T-helper 2 cell (primary cell): ENCODE results near the gene HPCA.

Experiments used
- DNase-seq, 5 experiments: peaks; one replicate each; pipeline versions ENCODE4 v3.0.0 to v3.0.0-alpha.2; 2012 to 2022

The HPCA gene

DNA sequence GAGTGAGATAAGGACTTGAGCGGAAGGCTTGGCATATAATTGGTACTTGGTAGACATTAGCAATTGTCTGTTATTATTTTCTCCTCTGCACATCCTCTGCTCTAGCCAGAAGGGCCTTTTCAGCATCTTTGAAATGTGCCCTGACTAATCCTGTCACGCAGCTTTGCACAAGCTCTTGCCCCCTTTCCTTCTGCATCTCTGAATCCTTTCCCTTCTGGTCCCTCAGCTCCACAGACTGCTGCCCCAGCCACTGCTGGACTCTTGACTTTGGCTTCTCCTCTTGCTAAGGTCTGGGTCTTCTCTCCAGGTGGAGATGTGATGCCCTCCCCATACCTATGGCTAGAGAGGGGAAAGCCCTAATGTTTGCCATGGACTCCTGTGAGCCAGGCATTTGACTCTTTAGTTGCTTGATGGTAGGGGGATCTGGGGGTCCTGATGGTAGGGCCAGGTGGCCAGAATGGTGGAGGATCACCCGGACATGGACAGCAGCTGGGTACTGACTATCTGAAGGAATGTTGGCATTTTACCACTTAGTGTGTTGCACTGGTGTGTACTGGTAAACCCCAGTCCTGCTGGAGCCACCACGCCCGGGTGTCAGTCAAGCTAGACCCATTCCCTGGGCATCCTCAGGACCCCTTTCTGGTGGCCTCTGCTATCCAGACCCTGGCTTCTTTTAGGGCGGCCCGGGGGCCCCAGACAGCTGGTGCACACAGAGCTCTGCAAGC, 4.4 kb downstream of the HPCA start:
- DNase-seq, result no peak

DNA sequence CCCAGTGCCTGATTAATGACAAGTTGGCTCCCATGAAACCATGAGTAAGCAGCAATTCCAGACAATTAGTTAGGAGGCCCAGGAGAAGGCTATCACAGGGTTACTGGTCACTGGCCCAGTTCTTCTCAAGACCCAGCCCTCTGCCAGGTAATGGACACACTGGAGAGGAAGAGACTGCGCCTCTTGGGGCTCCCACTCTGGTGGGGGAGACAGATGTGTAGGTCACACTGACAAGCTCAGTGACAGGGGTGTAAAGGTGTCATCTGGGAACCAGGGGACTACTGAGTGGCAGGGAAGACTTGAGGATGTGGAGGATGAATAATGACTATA, 4.9 kb downstream of the HPCA start:
- DNase-seq, result no peak

DNA sequence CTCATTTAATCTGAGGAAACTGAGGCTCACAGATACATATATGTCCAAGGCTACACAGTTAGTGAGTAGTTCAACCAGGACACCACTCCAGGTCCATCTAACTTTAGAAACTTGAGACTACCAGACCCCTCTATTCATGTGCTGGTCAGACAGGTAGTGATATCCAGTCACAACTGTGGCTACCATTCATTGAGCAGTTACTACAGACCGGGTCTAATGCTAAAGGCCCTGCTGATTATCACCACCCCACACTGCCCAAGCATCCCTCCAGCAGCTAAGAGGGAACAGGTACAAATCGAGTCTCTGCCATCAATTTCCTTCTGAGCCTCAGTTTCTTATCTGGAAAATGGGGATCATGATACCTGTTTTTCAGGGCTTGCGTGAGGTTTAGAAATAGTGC, 5.3 kb downstream of the HPCA start:
- DNase-seq, result no peak

DNA sequence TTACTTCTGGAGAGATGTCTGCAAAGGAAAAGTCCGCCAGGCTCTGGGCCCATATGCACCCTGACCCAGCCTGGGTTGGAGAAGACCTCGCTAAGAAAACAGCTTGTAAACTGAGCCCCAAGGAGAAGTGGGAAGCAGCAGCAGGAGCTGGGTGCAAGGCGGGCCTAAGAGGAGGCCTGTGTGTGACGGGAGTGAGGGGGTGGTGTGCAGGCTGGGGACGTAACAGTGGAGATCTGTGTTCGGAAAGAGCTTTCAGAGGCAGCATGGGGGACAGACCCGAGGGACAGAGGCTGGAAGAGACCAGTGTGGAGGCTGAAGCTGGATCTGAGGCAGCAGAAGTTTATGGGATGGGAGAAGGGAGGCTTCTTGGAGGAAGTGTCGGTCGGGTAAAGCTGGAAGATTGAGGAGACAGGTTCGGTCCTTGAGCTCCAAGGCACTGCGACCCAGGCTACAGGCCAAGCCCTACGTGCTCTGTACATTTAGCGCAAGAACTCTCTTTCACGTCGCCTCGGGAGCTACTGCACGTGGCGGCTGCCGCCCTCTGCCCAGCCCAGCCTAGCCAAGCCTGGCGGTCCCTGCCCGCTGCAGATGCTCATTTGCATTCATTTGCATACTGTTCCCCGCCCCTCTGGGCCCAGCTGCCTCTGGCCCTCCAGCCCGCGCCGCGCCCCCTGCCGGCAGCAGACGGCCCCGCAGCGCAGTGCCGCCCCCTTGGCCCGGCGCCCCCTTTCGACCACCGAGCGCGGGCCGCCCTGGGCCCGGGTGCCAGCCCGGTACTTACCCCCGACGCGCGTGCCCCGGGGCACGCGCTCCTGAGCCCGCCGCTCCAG, 6.3 kb downstream of the HPCA start:
- DNase-seq, result peak in 2 of 5 experiments; percentile 23 to 46

DNA sequence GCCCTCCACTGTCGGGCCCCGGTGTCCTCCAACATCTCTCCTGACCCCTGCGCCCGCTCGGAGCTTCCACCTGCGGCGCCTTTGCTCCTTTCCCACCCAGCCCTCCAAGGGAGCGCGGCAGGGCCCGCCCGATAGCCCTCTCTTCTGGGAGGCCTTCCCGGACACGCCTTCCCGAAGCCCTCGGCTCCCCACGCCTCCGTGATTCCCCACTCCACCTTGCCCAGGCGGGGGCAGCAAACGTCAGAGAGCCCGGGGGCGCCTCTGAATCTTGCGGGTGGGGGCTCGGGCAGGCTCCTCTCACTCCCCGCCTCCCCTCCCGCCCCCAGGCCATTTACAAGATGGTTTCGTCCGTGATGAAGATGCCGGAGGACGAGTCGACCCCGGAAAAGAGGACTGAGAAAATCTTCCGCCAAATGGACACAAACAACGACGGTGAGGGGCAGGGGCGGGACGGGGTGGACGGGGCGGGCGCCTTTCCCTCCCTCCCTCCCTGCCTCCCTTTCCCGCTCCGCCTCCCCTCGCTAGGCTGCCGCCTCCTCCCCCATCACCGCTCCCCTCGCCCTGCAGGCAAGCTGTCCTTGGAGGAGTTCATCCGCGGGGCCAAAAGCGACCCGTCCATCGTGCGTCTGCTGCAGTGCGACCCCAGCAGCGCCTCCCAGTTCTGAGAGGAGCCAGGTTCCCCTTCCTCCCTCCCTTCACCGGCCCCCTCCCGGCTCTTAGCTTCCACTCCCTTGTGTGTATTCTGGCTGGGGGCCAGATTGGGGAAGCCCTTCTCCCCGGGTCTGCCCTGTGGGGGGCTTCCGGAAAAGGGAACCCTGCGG, 7.1 kb downstream of the HPCA start:
- DNase-seq, result no peak

DNA sequence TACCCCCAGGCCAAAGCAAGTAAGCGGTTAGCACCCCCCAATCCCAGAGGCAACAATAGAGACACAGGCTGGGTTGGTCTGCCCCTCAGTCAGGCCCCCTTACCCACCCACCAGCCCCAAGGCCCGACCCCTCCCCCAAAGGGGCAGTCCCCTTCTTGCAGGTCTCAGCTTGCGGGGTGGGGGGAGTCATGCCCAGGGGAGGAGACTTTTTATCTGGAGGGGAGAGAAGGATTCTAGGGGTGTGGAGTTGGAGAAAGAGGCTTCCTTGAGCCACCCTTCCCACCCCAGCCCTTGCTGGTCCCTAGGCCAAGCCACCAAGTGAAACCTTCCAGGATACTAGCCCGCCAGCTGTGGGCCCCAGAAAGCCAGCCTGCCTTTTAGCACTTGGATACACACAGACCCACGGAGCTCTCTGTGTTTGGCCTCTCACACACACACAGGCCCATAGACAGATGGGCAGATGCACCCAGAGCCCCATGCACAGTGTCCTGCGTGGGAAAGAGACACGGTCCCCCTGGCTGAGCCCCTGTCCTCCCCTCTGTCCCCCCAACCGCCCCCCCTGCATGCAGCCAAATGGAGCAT, 7.8 kb downstream of the HPCA start:
- DNase-seq, result no peak

DNA sequence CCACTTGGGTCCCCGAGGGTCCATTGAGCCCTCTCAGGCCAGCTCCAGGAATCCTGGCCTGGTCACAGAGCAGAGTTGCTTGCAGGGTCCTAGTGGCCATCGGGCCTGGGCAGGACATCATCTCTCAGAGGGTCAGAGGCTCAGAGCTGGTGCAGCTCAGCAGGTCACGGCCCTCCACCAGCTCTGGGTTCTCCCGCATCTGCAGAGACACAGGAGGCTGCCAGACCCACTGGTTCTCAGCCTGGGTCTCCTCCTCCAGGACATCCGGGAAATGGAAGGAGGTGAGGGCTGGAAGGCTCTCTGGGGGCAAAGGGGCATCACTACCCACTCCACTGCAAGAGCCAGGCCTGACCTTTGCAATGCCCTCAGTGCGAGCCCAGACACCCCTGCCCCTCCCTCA, 8.4 kb downstream of the HPCA start:
- no peak for DNase-seq

DNA sequence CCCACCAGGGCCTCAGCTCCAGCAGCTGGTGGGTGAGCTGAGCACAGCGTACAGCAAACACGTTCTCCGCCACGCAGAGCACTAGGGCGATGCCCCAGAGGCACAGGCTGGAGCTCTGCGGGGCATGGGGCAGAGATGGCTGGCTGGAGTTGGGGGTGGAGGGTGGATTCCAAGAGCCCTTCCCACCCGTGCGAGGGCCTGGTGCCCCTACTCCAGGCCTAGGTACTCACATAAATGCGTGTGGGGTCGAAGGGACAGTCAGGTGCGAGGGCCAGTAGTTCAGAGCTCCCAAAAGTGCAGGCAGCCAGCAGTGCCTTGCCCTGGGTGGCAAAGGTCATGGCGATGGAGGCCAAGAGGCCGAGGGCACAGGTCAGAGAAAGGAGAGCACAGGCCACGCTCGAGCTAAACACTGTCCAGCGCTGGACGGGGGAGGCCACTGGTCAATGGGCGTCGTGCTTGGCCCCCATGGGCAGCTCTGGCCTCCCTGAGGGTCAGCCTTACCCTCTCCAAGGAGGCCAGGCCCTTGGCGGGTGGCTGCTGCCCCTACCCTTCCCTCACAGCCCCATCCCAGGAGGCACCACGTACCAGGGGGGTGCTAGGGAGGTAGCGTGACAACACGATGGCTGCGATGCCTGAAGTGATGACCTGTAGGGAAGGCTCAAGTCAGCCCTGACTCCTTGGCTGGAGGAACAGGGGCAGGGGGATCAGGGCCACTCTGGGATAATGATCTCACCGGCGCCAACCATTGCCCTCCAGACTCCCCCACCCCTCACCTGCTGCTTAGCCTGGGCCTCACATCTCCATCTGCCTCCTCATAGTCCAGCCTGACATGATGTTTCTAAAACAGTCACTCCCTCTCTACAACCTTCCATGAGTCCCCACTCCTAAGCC, 9.3 kb downstream of the HPCA start:
- DNase-seq, result no peak

DNA sequence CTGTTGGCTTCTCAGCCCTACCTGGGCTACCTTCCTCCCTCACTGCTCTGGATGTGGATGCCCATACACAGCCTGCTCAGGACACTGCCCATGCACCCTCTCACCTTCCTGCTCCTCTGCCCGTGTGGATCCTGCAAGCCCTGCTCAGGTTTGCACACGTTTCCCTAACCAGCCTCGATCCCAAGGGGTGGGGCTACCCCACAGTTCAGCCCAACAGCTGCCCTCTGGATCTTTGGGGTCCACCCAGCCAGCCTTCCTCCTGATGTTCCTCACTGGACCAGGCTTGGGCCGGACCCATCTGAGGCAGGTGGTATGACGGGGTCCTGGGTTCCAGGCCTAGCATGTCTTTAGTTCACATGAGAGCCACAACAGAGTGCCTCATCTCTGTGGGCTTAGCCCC, 10.2 kb downstream of the HPCA start:
- no peak for DNase-seq

DNA sequence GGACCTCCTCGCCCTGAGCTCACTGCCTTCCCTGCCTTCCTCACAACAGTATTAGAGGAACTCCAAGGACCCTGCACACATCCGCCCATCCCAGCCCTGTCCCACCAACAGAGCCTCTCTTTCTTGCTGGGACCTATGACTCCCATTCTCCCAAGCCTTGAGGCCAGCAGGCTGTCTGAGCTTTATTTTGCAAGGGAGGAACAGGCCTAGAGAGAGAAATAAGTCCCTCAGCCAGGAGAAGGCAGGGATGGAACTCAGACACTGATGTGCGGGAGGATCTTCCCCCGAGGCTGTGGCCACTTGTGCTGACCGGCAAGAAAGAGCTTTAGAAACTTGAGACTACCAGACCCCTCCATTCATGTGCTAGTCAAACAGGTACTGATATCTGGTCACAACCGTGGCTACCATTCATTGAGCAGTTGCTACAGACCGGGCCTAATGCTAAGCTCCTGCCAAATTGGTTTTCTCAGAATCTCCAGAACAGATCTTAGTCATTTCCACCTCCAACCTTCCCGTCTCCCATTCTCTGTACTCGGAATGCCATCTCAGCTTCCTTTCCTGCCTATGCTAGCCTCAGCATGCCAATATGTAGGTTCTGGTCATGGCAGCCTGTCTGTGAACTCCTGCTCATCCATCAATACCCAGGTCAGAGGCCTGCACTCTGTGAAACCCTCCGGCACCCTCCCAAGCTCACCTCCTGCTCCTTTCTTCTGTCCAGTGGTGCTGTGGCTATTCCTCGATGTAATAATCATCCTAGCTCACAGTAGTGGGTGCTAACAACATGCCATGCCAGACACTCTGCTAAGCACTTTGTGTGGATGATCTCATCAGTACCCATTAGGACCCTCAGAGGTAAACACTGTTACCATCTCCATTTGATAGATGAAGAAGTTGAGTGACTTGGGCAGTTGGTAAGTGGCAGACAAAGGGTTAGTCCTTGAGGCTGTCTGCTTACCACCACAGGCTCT, 11.1 kb downstream of the HPCA start:
- DNase-seq, result no peak

DNA sequence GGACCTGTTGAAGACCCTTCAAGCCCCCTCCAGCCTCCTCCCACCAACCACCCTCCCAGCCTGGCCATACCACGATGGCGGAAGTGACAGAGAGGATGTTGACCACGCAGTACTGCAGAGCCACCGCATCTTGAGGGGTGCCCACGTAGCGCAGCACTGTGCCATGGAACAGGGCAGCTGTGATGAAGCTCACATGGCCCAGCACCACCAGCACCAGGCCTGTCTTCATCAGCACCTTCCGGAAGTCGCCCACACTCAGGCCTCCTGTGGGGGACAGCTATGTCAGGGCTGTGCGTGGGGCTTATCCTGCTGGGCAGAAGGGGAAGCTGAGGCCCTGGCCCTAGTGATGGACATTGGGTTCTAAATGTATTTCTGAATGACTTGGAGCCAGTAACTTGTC, 11.8 kb downstream of the HPCA start:
- no peak for DNase-seq

DNA sequence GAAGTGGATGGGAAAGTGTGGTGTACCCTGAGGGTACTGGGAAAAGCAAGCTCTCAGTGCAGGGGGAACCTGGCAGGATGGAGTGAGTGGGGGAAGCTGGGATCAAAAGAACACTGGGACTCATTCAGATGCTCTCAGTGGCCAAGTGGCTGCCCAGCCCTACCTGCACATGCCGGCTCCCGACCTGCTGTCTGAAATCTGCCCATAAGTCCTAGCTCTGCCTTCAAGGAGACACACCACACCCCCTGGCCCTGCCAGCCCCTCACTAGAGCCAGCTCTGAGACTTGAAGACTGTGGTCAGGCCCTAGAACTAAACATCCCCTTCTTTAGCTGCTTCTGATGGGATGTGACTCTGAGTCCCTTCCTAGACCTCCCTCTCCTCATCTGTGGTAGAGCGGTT, 12.7 kb downstream of the HPCA start:
- no peak for DNase-seq

DNA sequence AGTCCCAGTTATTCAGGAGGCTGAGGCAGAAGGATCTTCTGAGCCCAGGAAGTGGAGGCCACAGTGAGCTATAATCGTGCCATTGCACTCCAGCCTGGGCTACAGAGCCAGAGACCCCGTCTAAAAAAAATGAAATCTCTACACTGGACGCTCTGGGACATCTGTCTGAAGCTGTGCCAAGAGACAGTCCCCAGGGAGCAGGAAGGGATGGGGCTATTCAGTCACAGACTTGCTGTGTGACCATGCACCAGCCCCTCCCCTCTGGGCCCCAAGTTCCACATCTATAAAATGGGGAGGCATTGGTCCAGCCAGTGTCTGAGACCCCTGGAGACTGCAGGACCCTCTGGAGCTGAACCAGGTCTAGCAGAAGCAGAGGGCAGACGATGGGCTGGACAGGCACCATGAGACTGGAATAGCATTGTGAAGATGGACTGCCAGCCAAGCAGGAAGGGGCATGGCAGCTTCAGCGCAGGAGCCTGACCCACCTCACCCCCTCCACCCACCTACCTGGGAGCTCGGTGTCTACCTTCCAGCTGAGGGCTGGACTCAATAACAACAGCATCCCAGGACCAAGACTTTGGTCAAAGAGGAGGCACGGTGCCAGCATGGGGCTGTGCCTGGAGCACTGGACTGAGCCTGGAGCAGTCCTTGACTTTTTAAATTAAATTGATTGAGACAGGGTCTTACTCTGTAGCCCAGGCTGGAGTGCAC, 13.4 kb downstream of the HPCA start:
- DNase-seq, result no peak

DNA sequence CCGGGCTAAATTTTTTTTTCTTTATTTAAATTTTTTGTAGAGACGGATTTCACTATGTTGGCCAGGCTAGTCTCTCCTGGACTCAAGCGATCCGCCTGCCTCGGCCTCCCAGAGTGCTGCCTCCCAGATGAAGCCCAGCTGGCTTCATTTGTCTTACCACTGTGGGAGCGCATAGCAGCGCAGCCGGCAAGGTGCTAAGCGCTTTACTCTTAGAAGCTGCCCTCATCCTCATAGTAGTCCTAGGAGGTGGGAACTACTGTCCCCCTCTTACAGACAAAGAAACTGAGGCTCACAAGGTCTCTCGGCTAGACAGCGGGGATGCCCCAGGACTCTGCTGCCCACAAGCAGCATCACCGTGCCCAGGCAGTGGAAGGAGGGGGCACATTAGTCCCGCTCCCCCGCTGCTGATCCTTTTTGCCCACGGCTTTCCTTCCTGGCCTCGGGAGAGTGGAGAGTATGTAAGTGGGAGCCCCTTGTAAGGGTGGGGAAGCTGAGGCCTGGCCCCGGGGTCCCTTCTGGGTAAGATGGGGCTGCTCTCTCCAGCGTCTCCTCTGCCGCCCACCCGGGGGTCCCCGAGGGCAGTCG, 14.2 kb downstream of the HPCA start:
- DNase-seq, result no peak

DNA sequence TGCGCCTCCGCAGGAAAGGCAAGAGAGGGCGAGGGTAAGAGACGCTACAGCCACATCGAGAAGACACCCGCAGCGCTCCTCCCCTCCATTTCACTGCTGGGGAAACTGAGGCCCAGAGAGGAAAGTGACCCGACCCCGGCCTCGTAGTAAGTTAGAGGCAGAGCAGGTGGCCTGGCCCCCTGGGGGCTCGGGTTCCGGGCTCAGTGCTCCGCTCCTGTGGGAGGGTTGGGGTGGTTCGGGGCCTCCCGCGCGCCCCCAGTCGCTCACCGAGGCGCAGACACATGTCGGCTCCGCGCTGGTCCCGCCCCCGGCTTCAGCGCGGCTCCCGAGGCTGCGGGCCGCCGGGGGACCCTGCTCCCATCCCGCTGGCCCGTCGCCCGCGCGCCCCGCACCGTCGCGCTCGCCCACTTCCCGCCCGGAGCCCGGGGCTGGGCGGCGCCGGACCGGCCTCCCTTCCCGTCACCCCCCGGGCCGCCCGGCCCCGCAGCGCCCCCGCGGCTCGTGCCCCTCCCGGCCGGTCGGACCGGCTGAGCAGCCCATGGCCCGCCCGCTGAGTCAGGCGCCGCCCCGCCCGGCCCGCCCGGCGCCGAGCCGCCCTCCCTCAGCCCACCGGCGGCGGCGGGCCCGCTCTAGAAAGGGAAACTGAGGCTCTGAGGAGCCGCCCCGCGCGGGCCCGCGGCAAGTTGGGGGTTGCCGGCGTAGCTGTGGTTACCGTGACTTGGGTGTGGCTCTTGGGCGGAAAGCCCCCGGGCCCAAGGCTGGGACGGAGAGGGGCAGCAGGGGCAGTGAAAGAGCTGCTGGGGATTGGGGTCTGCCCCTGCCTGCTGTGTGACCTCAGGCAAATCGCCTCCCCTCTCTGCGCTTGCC, 14.9 kb downstream of the HPCA start, which contains the start of gene TMEM54:
Gene TMEM54 (minus strand): TSS at position 434 of the 867 bp plus-strand sequence. CDS start 151 bp downstream, at position 283.
- DNase-seq, result no peak

DNA sequence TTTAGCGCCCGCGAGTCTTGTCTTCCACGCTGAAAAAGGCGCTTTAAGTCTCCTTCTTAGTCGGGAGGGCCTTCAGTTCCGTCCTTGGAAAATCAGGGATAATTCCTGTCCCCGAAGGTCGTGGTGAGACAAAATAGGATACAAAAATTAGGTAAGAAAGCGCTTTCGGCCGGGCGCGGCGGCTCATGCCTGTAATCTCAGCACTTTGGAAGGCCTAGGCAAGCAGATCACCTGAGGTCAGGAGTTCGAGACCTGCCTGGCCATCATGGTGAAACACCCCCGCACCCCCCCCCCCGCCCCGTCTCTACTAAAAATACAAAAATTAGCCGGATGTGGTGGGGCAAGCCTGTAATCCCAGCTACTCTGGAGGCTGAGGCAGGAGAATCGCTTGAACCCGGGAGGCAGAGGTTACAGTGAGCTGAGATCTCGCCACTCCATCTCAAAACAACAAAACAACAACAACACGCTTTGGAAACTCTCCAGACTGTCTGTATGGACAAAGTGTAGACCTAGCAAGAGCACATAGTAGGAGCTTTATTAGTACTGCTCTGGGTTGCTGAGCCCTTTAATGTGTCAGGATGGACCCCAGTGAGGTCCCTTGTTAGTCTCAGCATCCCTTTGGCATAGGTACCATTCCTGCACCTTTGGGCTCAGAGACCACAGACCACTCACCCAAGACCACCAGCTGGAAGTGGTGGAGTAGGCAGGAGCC, 15.7 kb downstream of the HPCA start:
- no peak for DNase-seq

DNA sequence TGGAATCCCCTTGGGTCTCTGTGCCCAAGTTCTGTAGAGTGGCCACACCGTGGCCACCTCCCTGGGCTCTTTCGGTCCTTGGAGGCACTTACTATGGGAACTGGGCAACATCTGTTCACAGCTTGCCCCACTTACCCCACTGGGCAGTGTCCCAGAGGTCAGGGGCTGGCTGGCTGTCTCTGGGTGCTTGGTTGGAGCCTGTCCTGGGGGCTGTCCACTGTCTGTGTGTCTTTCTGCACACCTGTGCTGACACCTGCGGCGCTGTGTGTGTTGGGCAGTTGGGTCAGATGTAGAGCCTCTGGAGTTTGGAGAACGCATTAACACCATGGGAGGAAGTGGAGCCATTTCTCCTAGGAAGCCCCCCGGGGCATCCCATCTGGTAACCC, 16.2 kb downstream of the HPCA start:
- DNase-seq, result no peak
